Fibroblast of lung (primary cell): ENCODE data around the gene ABCD1. TPM values are rescaled to one million over a fixed set of nuclear protein-coding genes. Genes with fewer than 3 reads are reported as not detected.

Experiments used
- DNase-seq, 2 donors: peaks; one replicate each; pipeline versions ENCODE4 v3.0.0 to v3.0.0-alpha.2; 2010; ENCODE audit warnings: low read depth in 2 of 2
- H2AFZ ChIP-seq: 2 replicates; pipeline ENCODE4 v1.5.1; 2012; ENCODE audit warnings: low read length, control low read depth, inconsistent platforms
- H3K27ac ChIP-seq: 2 replicates; pipeline ENCODE4 v1.5.1; 2011; ENCODE audit warnings: low read length, control low read depth; ENCODE audit not compliant: insufficient read depth
- H3K27me3 ChIP-seq: 2 replicates; pipeline ENCODE4 v1.5.1; 2011; ENCODE audit warnings: mild to moderate bottlenecking, low read length; ENCODE audit not compliant: control insufficient read depth, insufficient read depth
- H3K36me3 ChIP-seq: 2 replicates; pipeline ENCODE4 v1.5.1; 2011; ENCODE audit warnings: low read length; ENCODE audit not compliant: control insufficient read depth, insufficient read depth
- H3K4me1 ChIP-seq: 2 replicates; pipeline ENCODE4 v1.5.1; 2011; ENCODE audit warnings: low read length; ENCODE audit not compliant: control insufficient read depth, insufficient read depth; ENCODE audit errors: extremely low read depth
- H3K4me2 ChIP-seq: 2 replicates; pipeline ENCODE4 v1.5.1; 2011; ENCODE audit warnings: low read length, control low read depth; ENCODE audit not compliant: insufficient read depth; ENCODE audit errors: extremely low read depth
- H3K4me3 ChIP-seq, 4 experiments: fragments of 200-600 bp in 1 of 4; sonication (generic) in 1 of 4; replicated peaks in 1 of 4; 2 replicates each; pipeline ENCODE4 v1.5.1; 2011 to 2016; ENCODE audit warnings: low read length in 4 of 4, low read depth in 3 of 4, mild to moderate bottlenecking in 3 of 4, control low read depth in 2 of 4, inconsistent platforms in 1 of 4, mixed read lengths in 1 of 4; ENCODE audit not compliant: insufficient read depth in 1 of 4; ENCODE audit errors: control extremely low read depth in 1 of 4
- H3K79me2 ChIP-seq: 2 replicates; pipeline ENCODE4 v1.5.1; 2012; ENCODE audit warnings: mild to moderate bottlenecking, low read length, inconsistent platforms; ENCODE audit not compliant: control insufficient read depth, insufficient read depth
- H3K9ac ChIP-seq: 2 replicates; pipeline ENCODE4 v1.5.1; 2011; ENCODE audit warnings: mild to moderate bottlenecking, low read length, control low read depth; ENCODE audit not compliant: insufficient read depth
- H3K9me3 ChIP-seq: 2 replicates; pipeline ENCODE4 v1.5.1; 2012; ENCODE audit warnings: low read depth, low read length; ENCODE audit not compliant: control insufficient read depth, insufficient read depth
- H4K20me1 ChIP-seq: 2 replicates; pipeline ENCODE4 v1.5.1; 2011; ENCODE audit warnings: low read length; ENCODE audit not compliant: control insufficient read depth, insufficient read depth; ENCODE audit errors: extremely low read depth
- CTCF ChIP-seq, 2 donors: IDR thresholded peaks in 1 of 2; conservative IDR thresholded peaks in 1 of 2; 1 replicate in 1 of 2; 2 replicates in 1 of 2; pipeline ENCODE4 v1.5.1; 2011 to 2012; ENCODE audit warnings: low read length in 2 of 2, control low read depth in 1 of 2, inconsistent platforms in 1 of 2, low read depth in 1 of 2, mild to moderate bottlenecking in 1 of 2
- EZH2 ChIP-seq: IDR thresholded peaks from 2 replicates; pipeline ENCODE4 v1.5.1; 2012; ENCODE audit warnings: low read length, control low read depth, mild to moderate bottlenecking; ENCODE audit errors: missing control alignments
- polyA plus RNA-seq, 2 donors: library from polyadenylated mRNA; depleted of rRNA in 1 of 2; stranded (reverse) in 1 of 2; unstranded in 1 of 2; fragments of >200 nt; gene quantifications; 2 replicates each; pipeline ENCODE4 v1.2.1, GENCODE V29; 2011 to 2012; ENCODE audit warnings: missing spikeins in 1 of 2
- total RNA-seq: library from RNA; depleted of rRNA; stranded (reverse); fragments of >200 nt; gene quantifications from 2 replicates; pipeline ENCODE4 v1.2.1, GENCODE V29; 2014

ABCD1 gene
- total and polyA plus RNA-seq, 2 donors (not counting 1 experiment from before 2014, with no cell fraction given): 4.0 to 12.7 TPM

DNA sequence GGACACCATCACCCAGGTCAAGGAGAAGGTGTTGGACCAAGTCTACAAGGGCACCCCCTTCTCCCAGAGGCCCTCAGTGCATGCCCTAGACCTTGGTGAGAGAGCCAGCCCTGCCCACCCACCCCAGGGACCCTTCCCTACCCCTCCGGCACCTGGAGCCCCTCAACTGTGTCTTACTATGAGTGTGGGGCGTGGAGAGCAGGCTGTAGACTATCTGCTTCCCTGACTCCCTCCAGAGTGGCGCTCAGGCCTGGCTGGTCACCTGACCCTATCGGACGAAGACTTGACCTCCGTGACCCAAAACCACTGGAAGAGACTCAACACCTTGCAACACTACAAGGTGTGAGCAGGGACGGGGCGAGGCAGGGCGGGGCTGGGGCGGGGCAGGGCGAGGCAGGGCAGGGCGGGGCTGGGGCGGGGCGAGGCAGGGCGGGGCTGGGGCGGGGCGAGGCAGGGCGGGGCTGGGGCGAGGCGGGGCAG is 51.5 kb downstream of the ABCD1 start:
- no peaks in the 10 kb centered on the region for H3K79me2 ChIP-seq
- no peak overlapping the region for H3K9ac ChIP-seq
- no peak overlapping the region for H3K4me3 ChIP-seq
- H3K36me3 ChIP-seq: no peaks in the 10 kb centered on the region
- H3K27ac ChIP-seq: no peak overlapping the region
- H3K4me1 ChIP-seq: no peaks in the 10 kb centered on the region
- TF ChIP-seq EZH2: no peak
- TF ChIP-seq CTCF (conservative IDR thresholded peaks at IDR 0.05 in 1 of 2, IDR thresholded peaks at IDR 0.05 in 1 of 2; ENCODE audit: low read depth in 1 of 2, low read length in 2 of 2): no peak
- H4K20me1 ChIP-seq: no peaks in the 10 kb centered on the region
- H2AFZ ChIP-seq: no peak overlapping the region
- no peaks in the 10 kb centered on the region for H3K27me3 ChIP-seq
- no peaks in the 10 kb centered on the region for H3K9me3 ChIP-seq
- H3K4me2 ChIP-seq: no peak overlapping the region
- DNase-seq: no peak

DNA sequence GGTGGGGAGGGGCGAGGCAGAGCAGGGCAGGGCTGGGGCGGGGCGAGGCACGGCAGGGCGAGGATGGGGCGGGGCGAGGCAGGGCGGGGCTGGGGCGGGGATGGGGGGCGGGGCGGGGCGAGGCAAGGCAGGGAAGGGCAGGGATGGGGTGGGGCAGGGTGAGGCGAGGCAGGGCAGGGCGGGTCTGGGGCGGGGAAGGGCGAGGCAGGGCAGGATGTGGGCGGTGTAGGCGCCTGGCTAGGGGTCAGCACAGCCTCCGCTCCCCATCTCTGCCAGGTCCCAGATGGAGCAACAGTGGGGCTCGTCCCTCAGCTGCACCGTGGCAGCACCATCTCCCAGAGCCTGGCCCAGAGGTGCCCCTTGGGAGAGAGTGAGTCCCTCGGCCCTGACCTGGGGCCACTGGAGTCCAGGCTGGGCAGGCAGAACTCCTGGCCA is 52.0 kb downstream of the ABCD1 start:
- Histone ChIP-seq H3K4me1 (no peaks in the 10 kb centered on the region), H3K27me3 (no peaks in the 10 kb centered on the region), H3K4me2 (no peak overlapping the region), H3K36me3 (no peaks in the 10 kb centered on the region), H2AFZ (no peak overlapping the region), H3K9me3 (no peaks in the 10 kb centered on the region), H4K20me1 (no peaks in the 10 kb centered on the region), H3K79me2 (no peaks in the 10 kb centered on the region), H3K27ac (no peak overlapping the region), H3K9ac (no peak overlapping the region), H3K4me3 (no peak overlapping the region)
- no peak for DNase-seq
- TF ChIP-seq CTCF (conservative IDR thresholded peaks at IDR 0.05 in 1 of 2, IDR thresholded peaks at IDR 0.05 in 1 of 2; ENCODE audit: low read depth in 1 of 2, low read length in 2 of 2) (no peak), EZH2 (no peak)

DNA sequence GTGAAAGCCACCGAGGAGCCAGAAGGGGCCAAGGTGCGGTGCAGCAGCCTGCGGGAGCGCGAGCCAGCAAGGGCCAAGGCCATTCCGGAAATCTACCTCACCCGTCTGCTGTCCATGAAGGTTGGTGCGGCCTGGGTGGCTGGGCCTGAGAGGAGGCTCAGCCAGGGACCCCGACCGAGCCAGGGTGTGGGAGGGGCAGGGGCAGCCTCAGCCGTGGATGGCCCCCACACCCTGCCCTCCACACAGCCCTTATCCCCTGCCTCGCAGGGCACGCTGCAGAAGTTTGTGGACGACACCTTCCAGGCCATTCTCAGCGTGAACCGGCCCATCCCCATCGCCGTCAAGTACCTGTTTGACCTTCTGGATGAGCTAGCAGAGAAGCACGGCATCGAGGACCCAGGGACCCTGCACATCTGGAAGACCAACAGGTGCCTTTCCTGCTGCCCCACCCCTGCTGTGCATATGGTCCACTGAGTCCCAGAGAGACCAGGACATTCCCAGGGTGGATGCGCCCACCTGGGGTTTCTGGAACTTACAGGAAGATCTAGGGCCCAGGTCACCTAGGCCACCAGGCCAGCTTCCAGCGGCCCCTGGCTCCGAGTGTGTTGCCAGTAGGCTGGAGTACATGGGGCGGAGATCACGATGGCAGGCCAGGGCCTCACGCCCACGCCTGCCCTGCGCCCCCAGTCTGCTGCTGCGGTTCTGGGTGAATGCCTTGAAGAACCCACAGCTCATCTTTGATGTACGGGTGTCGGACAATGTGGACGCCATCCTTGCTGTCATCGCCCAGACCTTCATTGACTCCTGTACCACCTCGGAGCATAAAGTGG is 52.8 kb downstream of the ABCD1 start:
- Histone ChIP-seq H3K36me3 (no peaks in the 10 kb centered on the region), H3K9ac (no peak overlapping the region), H3K4me2 (no peak overlapping the region), H2AFZ (no peak overlapping the region), H3K9me3 (no peaks in the 10 kb centered on the region), H3K79me2 (no peaks in the 10 kb centered on the region), H3K4me3 (no peak overlapping the region), H3K4me1 (no peaks in the 10 kb centered on the region), H3K27me3 (no peaks in the 10 kb centered on the region), H4K20me1 (no peaks in the 10 kb centered on the region), H3K27ac (no peak overlapping the region)
- no peak for TF ChIP-seq EZH2
- no peak for TF ChIP-seq CTCF (conservative IDR thresholded peaks at IDR 0.05 in 1 of 2, IDR thresholded peaks at IDR 0.05 in 1 of 2; ENCODE audit: low read depth in 1 of 2, low read length in 2 of 2)
- DNase-seq: no peak
